ENCODE measurements around the gene SLIT3.

Gene SLIT3

DNA sequence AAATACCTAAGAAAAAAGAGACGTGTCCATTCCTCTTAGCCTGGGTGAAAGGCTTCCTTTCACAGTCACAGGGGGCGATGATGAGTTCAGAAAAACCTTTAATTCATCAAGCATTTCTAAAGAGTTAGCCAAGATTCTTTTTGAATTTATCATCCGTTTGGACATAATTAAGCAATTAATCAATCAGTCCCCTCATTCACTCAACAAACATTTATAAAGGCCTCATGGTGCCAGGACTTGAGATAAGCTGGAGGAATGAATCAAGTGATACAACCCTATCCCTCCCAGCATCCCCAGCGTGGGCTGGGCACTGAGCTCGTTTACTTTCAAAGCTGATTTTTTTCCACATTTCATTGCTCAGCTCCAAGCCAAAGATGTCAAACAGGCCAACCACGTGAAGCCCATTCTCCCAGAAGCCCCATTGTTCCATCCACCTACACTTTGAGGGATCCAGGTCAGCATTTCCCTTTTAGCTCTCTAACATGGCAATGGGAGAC is 140.5 kb downstream of the SLIT3 start:
- no peak for DNase-seq (ENCODE audit: low read depth)

DNA sequence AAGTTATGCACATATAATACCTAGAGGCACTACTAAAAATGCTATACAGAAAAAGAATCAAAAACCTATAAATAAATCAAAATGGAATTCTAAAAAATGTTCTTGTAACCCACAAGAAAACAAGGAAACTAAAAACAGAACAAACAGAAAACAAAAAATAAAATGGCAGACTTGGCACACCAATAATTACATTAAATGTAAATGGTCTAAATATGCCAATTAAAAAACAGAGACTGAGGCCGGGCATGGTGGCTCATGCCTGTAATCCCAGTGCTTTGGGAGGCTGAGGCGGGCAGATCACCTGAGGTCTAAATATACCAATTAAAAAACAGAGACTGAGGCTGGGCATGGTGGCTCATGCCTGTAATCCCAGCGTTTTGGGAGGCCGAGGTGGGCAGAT is 142.2 kb downstream of the SLIT3 start:
- no peak for DNase-seq (ENCODE audit: low read depth)
- no peak for TF ChIP-seq CTCF (IDR thresholded peaks at IDR 0.05; ENCODE audit: low read depth, low read length)
- no peak for TF ChIP-seq MAX (IDR thresholded peaks at IDR 0.05; ENCODE audit: low read depth, low read length)
- TF ChIP-seq MYC (IDR thresholded peaks at IDR 0.05; ENCODE audit: low read depth, low read length) = no peak
- TF ChIP-seq POLR2A (IDR thresholded peaks at IDR 0.05; ENCODE audit: extremely low read depth, insufficient read length) = no peak
- no peak overlapping the region for H3K4me3 ChIP-seq (ENCODE audit: low read depth, low read length)

More for the DNA sequence above, 140.5 kb downstream of the SLIT3 start:
- TF ChIP-seq CTCF (IDR thresholded peaks at IDR 0.05; ENCODE audit: low read depth, low read length) (no peak), MAX (IDR thresholded peaks at IDR 0.05; ENCODE audit: low read depth, low read length) (no peak), POLR2A (IDR thresholded peaks at IDR 0.05; ENCODE audit: extremely low read depth, insufficient read length) (no peak), MYC (IDR thresholded peaks at IDR 0.05; ENCODE audit: low read depth, low read length) (no peak)
- H3K4me3 ChIP-seq (ENCODE audit: low read depth, low read length) = no peak overlapping the region

- no peak for TF ChIP-seq CTCF (IDR thresholded peaks at IDR 0.05; ENCODE audit: low read depth, low read length)
- TF ChIP-seq MAX (IDR thresholded peaks at IDR 0.05; ENCODE audit: low read depth, low read length) = no peak
- no peak for TF ChIP-seq POLR2A (IDR thresholded peaks at IDR 0.05; ENCODE audit: extremely low read depth, insufficient read length)
- no peak for TF ChIP-seq MYC (IDR thresholded peaks at IDR 0.05; ENCODE audit: low read depth, low read length)
- no peak for DNase-seq (ENCODE audit: low read depth)
- no peak overlapping the region for H3K4me3 ChIP-seq (ENCODE audit: low read depth, low read length)
These were observed 143.9 kb downstream of the SLIT3 start for GRCh38 chr5:169157064-169157463.

GRCh38 chr5:169154679-169155078 is 146.3 kb downstream of the SLIT3 start:
- no peak for DNase-seq (ENCODE audit: low read depth)
- H3K4me3 ChIP-seq (ENCODE audit: low read depth, low read length) = no peak overlapping the region
- TF ChIP-seq POLR2A (IDR thresholded peaks at IDR 0.05; ENCODE audit: extremely low read depth, insufficient read length) (no peak), MAX (IDR thresholded peaks at IDR 0.05; ENCODE audit: low read depth, low read length) (no peak), MYC (IDR thresholded peaks at IDR 0.05; ENCODE audit: low read depth, low read length) (no peak), CTCF (IDR thresholded peaks at IDR 0.05; ENCODE audit: low read depth, low read length) (no peak)

DNA sequence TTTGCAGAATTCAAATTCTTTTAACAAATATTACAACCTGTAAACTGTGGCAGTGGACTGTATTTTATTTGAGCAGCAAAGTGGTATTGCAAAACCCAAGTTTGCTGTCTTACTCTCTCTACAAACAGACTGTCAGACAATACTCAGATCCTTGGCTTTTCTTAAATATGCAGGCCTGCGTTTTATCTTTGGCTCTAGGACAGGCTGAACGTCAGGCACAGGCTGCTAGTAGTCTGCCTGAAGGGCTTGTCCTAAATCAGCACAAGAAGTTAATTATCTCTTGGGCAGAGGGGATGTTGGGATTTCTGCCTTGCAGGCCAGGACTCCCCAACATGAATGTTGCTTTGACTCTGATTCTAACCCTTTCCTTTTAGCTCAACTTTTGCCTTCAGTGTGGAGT is 147.5 kb downstream of the SLIT3 start:
- H3K4me3 ChIP-seq (ENCODE audit: low read depth, low read length) = no peak overlapping the region
- TF ChIP-seq POLR2A (IDR thresholded peaks at IDR 0.05; ENCODE audit: extremely low read depth, insufficient read length) (no peak), CTCF (IDR thresholded peaks at IDR 0.05; ENCODE audit: low read depth, low read length) (no peak), MYC (IDR thresholded peaks at IDR 0.05; ENCODE audit: low read depth, low read length) (no peak), MAX (IDR thresholded peaks at IDR 0.05; ENCODE audit: low read depth, low read length) (no peak)
- DNase-seq (ENCODE audit: low read depth) = no peak

All from NB4 (cell line).